Measurements from ENCODE around the gene TRIM9.

GRCh38 chr14:51138404-51139103 lies 43.6 kb upstream of the TRIM9 start:
- TF ChIP-seq CTCF (IDR thresholded peaks at IDR 0.05) (no peak), SIN3A (IDR thresholded peaks at IDR 0.05; ENCODE audit: borderline replicate concordance, insufficient read depth, low read depth, low read length) (no peak)

Data from Panc1 (cell line).